HG03460 (cell line): ENCODE results near the gene BSCL2.
"Not testable (repeated sequence)": the region's sequence is repeated elsewhere in the genome, so short reads cannot be mapped to it uniquely, and the experiment has no call there.

Experiments
- ATAC-seq: cut with Tn5 transposase; IDR thresholded peaks from one replicate; pipeline ENCODE4 v1.9.1; 2021; ENCODE audit not compliant: unreplicated experiment

BSCL2 gene

GRCh38 chr11:62688491-62688890, 18.7 kb downstream of the BSCL2 start:
- ATAC-seq, result no peak

GRCh38 chr11:62687508-62688396, 19.5 kb downstream of the BSCL2 start:
- no peak for ATAC-seq

- no peak for ATAC-seq
These were observed 24.7 kb downstream of the BSCL2 start for GRCh38 chr11:62682518-62682917.

- ATAC-seq, result no peak
These were observed 26.4 kb downstream of the BSCL2 start for GRCh38 chr11:62680825-62681240.

GRCh38 chr11:62678770-62679696, 28.2 kb downstream of the BSCL2 start, which contains the start of gene UBXN1:
Gene UBXN1 (minus strand): TSS chr11:62679073. CDS start chr11:62678923, 150 bp downstream.
- peak; percentile 80 for ATAC-seq

- ATAC-seq, result no peak
These were observed 28.8 kb downstream of the BSCL2 start for GRCh38 chr11:62678433-62678769.

- no peak for ATAC-seq
These were observed 29.5 kb downstream of the BSCL2 start for GRCh38 chr11:62677714-62678113.

- no peak for ATAC-seq
These were observed 30.1 kb downstream of the BSCL2 start for GRCh38 chr11:62677156-62677555.

GRCh38 chr11:62676698-62677097, 30.5 kb downstream of the BSCL2 start:
- no peak for ATAC-seq

GRCh38 chr11:62675415-62675814, 31.8 kb downstream of the BSCL2 start:
- not testable (repeated sequence) for ATAC-seq

- ATAC-seq, result no peak
These were observed 34.1 kb downstream of the BSCL2 start for GRCh38 chr11:62673196-62673525.

- peak; percentile 67 for ATAC-seq
These were observed 35.4 kb downstream of the BSCL2 start, which contains the start of the genes LBHD1 and UQCC3 for GRCh38 chr11:62671608-62672389. Gene LBHD1 (minus strand): TSS chr11:62672267. CDS start chr11:62670031, 2,236 bp downstream. Gene UQCC3 (plus strand): TSS chr11:62671673. CDS start chr11:62671746, 73 bp downstream.

- peak; percentile 4 for ATAC-seq
These were observed 36.0 kb downstream of the BSCL2 start for GRCh38 chr11:62671236-62671607.

GRCh38 chr11:62669420-62670161, 37.6 kb downstream of the BSCL2 start:
- no peak for ATAC-seq

GRCh38 chr11:62667460-62667859, 39.8 kb downstream of the BSCL2 start:
- ATAC-seq, result no peak

GRCh38 chr11:62666259-62666926, 40.8 kb downstream of the BSCL2 start:
- no peak for ATAC-seq

- peak; percentile 13 for ATAC-seq
These were observed 41.5 kb downstream of the BSCL2 start for GRCh38 chr11:62665599-62666258.

GRCh38 chr11:62665075-62665598, 42.1 kb downstream of the BSCL2 start, which contains the start of the genes C11orf98 and CSKMT:
Gene C11orf98 (minus strand): TSS chr11:62665210. CDS start chr11:62665169, 41 bp downstream.
Gene CSKMT (plus strand): TSS chr11:62665312. CDS start chr11:62665880, 568 bp downstream.
- ATAC-seq, result peak; percentile 81
